Kidney (tissue), 14 donors: ENCODE measurements around the gene FXYD1. TPM values are rescaled to one million over a fixed set of nuclear protein-coding genes. Genes with fewer than 3 reads are reported as not detected.

ENCODE experiments used
- DNase-seq, 5 donors: peaks; one replicate each; pipeline ENCODE4 v3.0.0-alpha.2; 2013 to 2020
- FAIRE-seq: peaks from 2 replicates; lab custom pipeline; 2012; peaks lifted over from hg19 to GRCh38; lab: Jason Lieb, UNC
- H3K27ac ChIP-seq, 2 donors: one replicate each; pipeline ENCODE4 v1.7.0; 2013; ENCODE audit warnings: low read depth in 2 of 2, low read length in 2 of 2, inconsistent platforms in 1 of 2
- H3K27me3 ChIP-seq: one replicate; pipeline ENCODE4 v1.7.1; 2013; ENCODE audit warnings: low read length, inconsistent platforms; ENCODE audit not compliant: control insufficient read depth, insufficient read depth
- H3K36me3 ChIP-seq, 3 donors: one replicate each; pipeline versions ENCODE4 v1.7.0 to v1.7.1; 2013; ENCODE audit warnings: low read length in 3 of 3, control low read depth in 1 of 3, inconsistent platforms in 1 of 3; ENCODE audit not compliant: insufficient read depth in 3 of 3, control insufficient read depth in 2 of 3
- H3K4me1 ChIP-seq, 3 donors: one replicate each; pipeline versions ENCODE4 v1.7.0 to v1.7.1; 2013; ENCODE audit warnings: low read length in 3 of 3, inconsistent platforms in 1 of 3, low read depth in 1 of 3; ENCODE audit not compliant: control insufficient read depth in 2 of 3, insufficient read depth in 2 of 3
- H3K4me3 ChIP-seq, 3 donors: one replicate each; pipeline versions ENCODE4 v1.7.0 to v1.8.1; 2013; ENCODE audit warnings: low read length in 3 of 3, control low read depth in 1 of 3, inconsistent platforms in 1 of 3
- H3K9ac ChIP-seq, 3 donors: one replicate each; pipeline versions ENCODE4 v1.7.0 to v1.7.1; 2013; ENCODE audit warnings: low read length in 3 of 3, control low read depth in 1 of 3, inconsistent platforms in 1 of 3
- H3K9me3 ChIP-seq, 3 donors: one replicate each; pipeline versions ENCODE4 v1.7.0 to v1.7.1; 2013; ENCODE audit warnings: low read length in 3 of 3, control low read depth in 1 of 3, inconsistent platforms in 1 of 3; ENCODE audit not compliant: control insufficient read depth in 2 of 3, insufficient read depth in 1 of 3
- intact Hi-C: fragments of 100-400 bp; cut with DNase I; formaldehyde crosslinking; loops from one replicate; pipeline ENCODE4 v1.11.1; 2022
- polyA plus RNA-seq: library from polyadenylated mRNA; stranded (reverse); fragments of 350-450 nt; fragmentation: Illumina TruSeq; extraction: RNeasy Lipid Tissue Mini Kit (QIAGEN cat#74804); gene quantifications from one replicate; pipeline ENCODE4 v1.2.3, GENCODE V29; 2014; ENCODE audit warnings: low read depth, low replicate concordance; ENCODE audit not compliant: insufficient read depth
- total RNA-seq: library from RNA; stranded (reverse); fragmentation: NEBNext Ultra II Directional; extraction: Animal tissue kit (Norgen Biotek cat#: 25700); gene quantifications from one replicate; pipeline ENCODE4 v1.2.1, GENCODE V29; 2021
- TF ChIP-seq, protein P1 (sequence below): IDR thresholded peaks from 3 replicates; pipeline ENCODE4 v1.5.1; 2012; ENCODE audit warnings: mild to moderate bottlenecking, moderate library complexity, borderline replicate concordance; ENCODE audit not compliant: insufficient read depth; ENCODE audit errors: extremely low read depth
- donor health status: control.
- donor health status: control.
- donor health status: control.
- donor health status: control.
- donor health status: control.
- donor health status: DM: yes; HTN: yes; CAD: no.
- donor health status: Normal renal cell carcinoma (clear cell type).

FXYD1 gene
- total and polyA plus RNA-seq, 2 donors from 2014 or later: 31.8 to 39.0 TPM

DNA sequence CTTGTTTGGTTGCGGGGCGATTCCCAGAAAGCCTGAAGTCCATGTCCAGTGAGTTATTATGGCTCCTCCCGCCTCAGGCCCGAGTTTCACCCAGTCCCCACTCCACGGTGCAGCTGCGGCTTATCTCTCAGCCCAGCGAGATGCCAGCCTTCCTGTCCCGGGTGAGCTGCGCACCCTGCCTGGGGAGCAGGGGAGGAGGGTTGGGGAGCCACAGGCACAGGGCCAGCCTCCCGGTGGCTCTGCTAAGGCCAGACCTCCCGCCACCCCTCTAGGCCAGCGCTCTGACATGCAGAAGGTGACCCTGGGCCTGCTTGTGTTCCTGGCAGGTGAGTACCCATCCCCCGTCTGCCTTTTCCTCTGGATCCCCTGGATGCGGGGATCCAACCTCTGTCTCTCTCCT, 19.5 kb upstream of the FXYD1 start:
- no peaks in the 10 kb centered on the region for H3K9me3 ChIP-seq
- TF ChIP-seq, protein P1, sequence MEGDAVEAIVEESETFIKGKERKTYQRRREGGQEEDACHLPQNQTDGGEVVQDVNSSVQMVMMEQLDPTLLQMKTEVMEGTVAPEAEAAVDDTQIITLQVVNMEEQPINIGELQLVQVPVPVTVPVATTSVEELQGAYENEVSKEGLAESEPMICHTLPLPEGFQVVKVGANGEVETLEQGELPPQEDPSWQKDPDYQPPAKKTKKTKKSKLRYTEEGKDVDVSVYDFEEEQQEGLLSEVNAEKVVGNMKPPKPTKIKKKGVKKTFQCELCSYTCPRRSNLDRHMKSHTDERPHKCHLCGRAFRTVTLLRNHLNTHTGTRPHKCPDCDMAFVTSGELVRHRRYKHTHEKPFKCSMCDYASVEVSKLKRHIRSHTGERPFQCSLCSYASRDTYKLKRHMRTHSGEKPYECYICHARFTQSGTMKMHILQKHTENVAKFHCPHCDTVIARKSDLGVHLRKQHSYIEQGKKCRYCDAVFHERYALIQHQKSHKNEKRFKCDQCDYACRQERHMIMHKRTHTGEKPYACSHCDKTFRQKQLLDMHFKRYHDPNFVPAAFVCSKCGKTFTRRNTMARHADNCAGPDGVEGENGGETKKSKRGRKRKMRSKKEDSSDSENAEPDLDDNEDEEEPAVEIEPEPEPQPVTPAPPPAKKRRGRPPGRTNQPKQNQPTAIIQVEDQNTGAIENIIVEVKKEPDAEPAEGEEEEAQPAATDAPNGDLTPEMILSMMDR: no peak
- H3K4me1 ChIP-seq: peaks cover 0 to 5% (median 4%) of the 10 kb centered on the region in 3 donors
- H3K36me3 ChIP-seq: no peaks in the 10 kb centered on the region
- no peaks in the 10 kb centered on the region for H3K27me3 ChIP-seq
- FAIRE-seq (no peak), DNase-seq (no peak)
- intact Hi-C loops: no loop called here
- no peak overlapping the region for H3K4me3 ChIP-seq
- no peak overlapping the region for H3K27ac ChIP-seq
- no peak overlapping the region for H3K9ac ChIP-seq

DNA sequence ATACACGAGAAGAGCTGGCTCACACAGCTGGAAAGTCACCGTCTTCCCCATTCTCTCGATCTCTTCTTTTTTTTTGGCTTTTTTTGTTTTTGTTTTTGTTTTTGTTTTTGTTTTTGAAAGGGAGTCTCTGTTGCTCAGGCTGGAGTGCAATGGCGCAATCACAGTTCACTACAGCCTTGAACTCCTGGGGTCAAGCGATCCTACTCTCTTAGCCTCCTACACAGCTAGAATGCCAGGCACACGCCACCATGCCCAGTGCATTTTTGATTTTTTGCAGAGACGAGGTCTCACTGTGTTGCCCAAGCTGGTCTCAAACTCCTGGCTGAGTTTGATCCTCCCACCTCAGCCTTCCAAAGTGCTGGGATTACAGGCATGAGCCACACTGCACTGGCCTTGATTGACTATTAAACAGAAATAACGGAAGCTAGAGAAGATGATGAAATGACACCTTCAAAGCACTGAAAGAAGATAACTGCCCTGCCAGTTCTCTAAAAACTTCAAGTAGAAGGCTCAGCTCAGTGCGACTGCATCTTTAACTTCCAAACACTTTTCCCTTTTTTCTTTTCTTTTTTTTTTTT, 19.0 kb upstream of the FXYD1 start:
- FAIRE-seq (no peak), DNase-seq (no peak)
- TF ChIP-seq, protein P1: no peak
- Histone ChIP-seq H3K4me1 (peaks cover 0 to 10% (median 0%) of the 10 kb centered on the region in 3 donors), H3K27me3 (no peaks in the 10 kb centered on the region), H3K9me3 (no peaks in the 10 kb centered on the region), H3K9ac (no peak overlapping the region), H3K36me3 (no peaks in the 10 kb centered on the region), H3K27ac (no peak overlapping the region), H3K4me3 (no peak overlapping the region)
- intact Hi-C loops: no loop called here

DNA sequence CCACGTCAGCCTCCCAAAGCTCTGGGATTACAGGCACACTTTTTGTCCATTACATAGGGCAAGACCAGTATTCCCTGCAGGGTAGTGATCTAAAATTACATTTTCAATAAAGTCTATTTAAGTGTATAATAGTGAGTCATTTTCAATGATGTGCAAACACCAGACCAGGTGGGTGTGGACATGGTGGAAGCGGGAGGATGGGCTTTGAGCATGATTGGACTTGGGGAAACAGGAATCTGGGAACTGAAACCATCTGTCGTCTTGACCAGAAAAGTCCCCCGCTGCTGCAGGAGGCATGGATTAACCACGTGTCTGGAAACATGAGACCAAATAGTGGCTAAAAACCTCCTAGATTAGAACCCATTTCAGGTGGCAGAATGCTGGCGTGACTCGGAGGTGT, 18.1 kb upstream of the FXYD1 start:
- intact Hi-C loops: no loop called here
- no peak for DNase-seq
- Histone ChIP-seq H3K4me1 (peaks cover 0 to 9% (median 0%) of the 10 kb centered on the region in 3 donors), H3K27ac (no peak overlapping the region), H3K9ac (no peak overlapping the region), H3K4me3 (no peak overlapping the region), H3K36me3 (no peaks in the 10 kb centered on the region), H3K9me3 (no peaks in the 10 kb centered on the region), H3K27me3 (no peaks in the 10 kb centered on the region)
- no peak for FAIRE-seq
- TF ChIP-seq, protein P1: no peak

DNA sequence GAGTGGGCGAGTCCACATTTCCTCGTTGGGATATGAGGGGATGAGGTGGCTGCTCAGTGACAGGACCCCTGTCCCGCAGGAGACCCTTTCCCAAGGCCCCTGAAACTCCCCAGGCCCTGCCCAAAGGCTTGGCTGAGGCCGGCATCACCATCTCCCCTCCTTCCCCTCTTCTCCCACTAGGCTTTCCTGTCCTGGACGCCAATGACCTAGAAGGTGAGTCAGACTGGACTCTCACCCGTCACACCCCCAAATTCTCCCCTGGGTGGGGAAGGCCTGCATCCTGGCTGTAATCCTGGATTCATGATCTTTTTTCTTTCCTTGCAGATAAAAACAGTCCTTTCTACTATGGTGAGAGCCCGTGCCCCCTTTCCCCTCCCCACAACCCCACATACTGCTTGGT, 17.7 kb upstream of the FXYD1 start:
- Histone ChIP-seq H3K4me3 (no peak overlapping the region), H3K9me3 (no peaks in the 10 kb centered on the region), H3K27me3 (no peaks in the 10 kb centered on the region), H3K36me3 (no peaks in the 10 kb centered on the region), H3K4me1 (peaks cover 0 to 9% (median 0%) of the 10 kb centered on the region in 3 donors), H3K9ac (no peak overlapping the region), H3K27ac (no peak overlapping the region)
- intact Hi-C loops: no loop called here
- no peak for FAIRE-seq
- no peak for DNase-seq
- TF ChIP-seq, protein P1: no peak
